HEK293 (cell line): ENCODE results near the gene ICAM4.

Experiments
- HOXD13 ChIP-seq: sonication (generic); formaldehyde crosslinking; IDR thresholded peaks from 2 replicates; pipeline ENCODE4 v1.8.0; 2022; ENCODE audit warnings: missing genetic modification reagents, borderline replicate concordance
- KLF7 ChIP-seq: fragments of 450-650 bp; formaldehyde crosslinking; IDR thresholded peaks from 2 replicates; pipeline ENCODE4 v1.5.1; 2016; ENCODE audit warnings: missing biosample characterization, missing genetic modification characterization, borderline replicate concordance
- KLF8 ChIP-seq: fragments of 450-650 bp; formaldehyde crosslinking; IDR thresholded peaks from 2 replicates; pipeline ENCODE4 v1.5.1; 2016; ENCODE audit warnings: missing biosample characterization, missing genetic modification characterization
- REPIN1 ChIP-seq: fragments of 450-650 bp; formaldehyde crosslinking; IDR thresholded peaks from 2 replicates; pipeline ENCODE4 v1.5.1; 2017; ENCODE audit warnings: missing biosample characterization, missing genetic modification characterization, low read depth
- SP3 ChIP-seq: fragments of 450-650 bp; formaldehyde crosslinking; IDR thresholded peaks from 2 replicates; pipeline ENCODE4 v1.5.1; 2016; ENCODE audit warnings: missing biosample characterization, missing genetic modification characterization
- TCF7L2 ChIP-seq: IDR thresholded peaks from 2 replicates; pipeline ENCODE4 v1.6.1; 2011; ENCODE audit warnings: low read depth, mild to moderate bottlenecking, inconsistent platforms, low read length, moderate library complexity, borderline replicate concordance
- ZBTB48 ChIP-seq: fragments of 450-650 bp; formaldehyde crosslinking; IDR thresholded peaks from 2 replicates; pipeline ENCODE4 v1.5.1; 2016; ENCODE audit warnings: missing biosample characterization, missing genetic modification characterization
- ZEB2 ChIP-seq: fragments of 450-650 bp; formaldehyde crosslinking; IDR thresholded peaks from 2 replicates; pipeline ENCODE4 v1.5.1; 2016; ENCODE audit warnings: missing biosample characterization, missing genetic modification characterization
- ZFP3 ChIP-seq: fragments of 450-650 bp; formaldehyde crosslinking; IDR thresholded peaks from 2 replicates; pipeline ENCODE4 v1.5.1; 2016; ENCODE audit warnings: low read depth, missing biosample characterization, missing genetic modification characterization
- ZNF112 ChIP-seq: fragments of 450-650 bp; formaldehyde crosslinking; IDR thresholded peaks from 2 replicates; pipeline ENCODE4 v1.5.0; 2017; ENCODE audit warnings: missing biosample characterization, missing genetic modification characterization
- ZNF140 ChIP-seq: fragments of 450-650 bp; formaldehyde crosslinking; IDR thresholded peaks from 2 replicates; pipeline ENCODE4 v1.5.1; 2016; ENCODE audit warnings: missing biosample characterization, missing genetic modification characterization
- ZNF155 ChIP-seq: fragments of 450-650 bp; formaldehyde crosslinking; IDR thresholded peaks from 2 replicates; pipeline ENCODE4 v1.5.1; 2016; ENCODE audit warnings: missing biosample characterization, missing genetic modification characterization
- ZNF175 ChIP-seq: fragments of 450-650 bp; formaldehyde crosslinking; IDR thresholded peaks from 2 replicates; pipeline ENCODE4 v1.5.1; 2016; ENCODE audit warnings: missing biosample characterization, missing genetic modification characterization
- ZNF184 ChIP-seq: fragments of 450-650 bp; IDR thresholded peaks from 2 replicates; pipeline ENCODE4 v1.5.1; 2018; ENCODE audit warnings: missing biosample characterization, mild to moderate bottlenecking, missing genetic modification characterization
- ZNF23 ChIP-seq: fragments of 450-650 bp; formaldehyde crosslinking; IDR thresholded peaks from 2 replicates; pipeline ENCODE4 v1.5.1; 2016; ENCODE audit warnings: missing biosample characterization, missing genetic modification characterization, borderline replicate concordance
- ZNF292 ChIP-seq: fragments of 450-650 bp; formaldehyde crosslinking; IDR thresholded peaks from 2 replicates; pipeline ENCODE4 v1.5.1; 2016; ENCODE audit warnings: low read depth, missing biosample characterization, missing genetic modification characterization, borderline replicate concordance
- ZNF561 ChIP-seq: fragments of 450-650 bp; IDR thresholded peaks from 2 replicates; pipeline ENCODE4 v1.5.1; 2018; ENCODE audit warnings: missing biosample characterization, missing genetic modification characterization, borderline replicate concordance
- ZNF621 ChIP-seq: fragments of 450-650 bp; formaldehyde crosslinking; IDR thresholded peaks from 2 replicates; pipeline ENCODE4 v1.5.1; 2017; ENCODE audit warnings: missing biosample characterization, missing genetic modification characterization
- TF ChIP-seq, protein P1 (sequence below): fragments of 450-650 bp; formaldehyde crosslinking; IDR thresholded peaks from 2 replicates; pipeline ENCODE4 v1.5.1; 2016; ENCODE audit warnings: missing biosample characterization, missing genetic modification characterization, borderline replicate concordance
- TF ChIP-seq, protein P2 (sequence below): fragments of 450-650 bp; formaldehyde crosslinking; IDR thresholded peaks from 2 replicates; pipeline ENCODE4 v1.5.1; 2016; ENCODE audit warnings: missing biosample characterization, missing genetic modification characterization
- TF ChIP-seq, protein P3 (sequence below): fragments of 450-650 bp; formaldehyde crosslinking; IDR thresholded peaks from 2 replicates; pipeline ENCODE4 v1.5.1; 2017; ENCODE audit warnings: missing biosample characterization, missing genetic modification characterization
- TF ChIP-seq, protein P4 (sequence below): fragments of 450-650 bp; formaldehyde crosslinking; IDR thresholded peaks from 2 replicates; pipeline ENCODE4 v1.5.1; 2016; ENCODE audit warnings: missing biosample characterization, missing genetic modification characterization
- TF ChIP-seq, protein P5 (sequence below): fragments of 450-650 bp; formaldehyde crosslinking; IDR thresholded peaks from 2 replicates; pipeline ENCODE4 v1.5.1; 2016; ENCODE audit warnings: missing biosample characterization, missing genetic modification characterization
- TF ChIP-seq, protein P6 (sequence below): fragments of 450-650 bp; formaldehyde crosslinking; IDR thresholded peaks from 2 replicates; pipeline ENCODE4 v1.5.0; 2017; ENCODE audit warnings: missing biosample characterization, missing genetic modification characterization, borderline replicate concordance
- TF ChIP-seq, protein P7 (sequence below): fragments of 450-650 bp; formaldehyde crosslinking; IDR thresholded peaks from 2 replicates; pipeline ENCODE4 v1.5.1; 2016; ENCODE audit warnings: missing biosample characterization, missing genetic modification characterization

ICAM4 gene

DNA sequence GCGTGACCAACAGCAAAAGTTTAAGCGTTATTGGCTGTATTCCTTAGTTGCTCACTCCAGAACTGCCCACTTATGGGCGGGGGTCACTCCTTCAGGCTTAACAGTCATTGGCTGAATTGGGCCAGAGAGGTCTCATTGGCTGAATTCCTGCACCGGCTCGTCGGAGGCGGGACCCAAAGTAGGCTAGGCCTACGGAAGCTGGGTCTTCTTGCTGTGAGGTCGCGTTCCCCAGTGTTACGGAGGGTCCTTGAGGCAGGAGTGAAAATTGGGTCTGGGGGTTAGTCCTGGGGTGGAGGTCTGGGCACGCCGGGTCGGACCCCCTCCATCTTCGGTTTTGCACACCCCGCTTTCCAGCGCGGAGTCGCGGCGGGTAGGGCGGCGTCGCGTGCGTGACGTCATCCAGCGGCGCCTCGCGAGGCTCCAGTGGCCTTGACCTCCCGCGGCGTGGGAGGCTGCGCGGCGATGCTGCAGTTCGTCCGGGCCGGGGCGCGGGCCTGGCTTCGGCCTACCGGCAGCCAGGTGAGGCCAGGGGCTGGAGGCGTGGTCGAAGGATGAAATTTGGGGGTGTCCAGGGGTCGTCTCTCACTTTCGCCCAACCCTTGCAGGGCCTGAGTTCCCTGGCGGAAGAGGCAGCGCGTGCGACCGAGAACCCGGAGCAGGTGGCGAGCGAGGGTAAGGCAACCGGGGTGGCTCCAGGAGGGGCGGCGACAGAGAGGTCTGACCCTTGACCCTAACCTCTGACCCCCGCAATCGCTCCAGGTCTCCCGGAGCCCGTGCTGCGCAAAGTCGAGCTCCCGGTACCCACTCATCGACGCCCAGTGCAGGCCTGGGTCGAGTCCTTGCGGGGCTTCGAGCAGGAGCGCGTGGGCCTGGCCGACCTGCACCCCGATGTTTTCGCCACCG, 34.7 kb upstream of the ICAM4 start, which contains the start of gene MRPL4 (continued):
- TF ChIP-seq, protein P1, sequence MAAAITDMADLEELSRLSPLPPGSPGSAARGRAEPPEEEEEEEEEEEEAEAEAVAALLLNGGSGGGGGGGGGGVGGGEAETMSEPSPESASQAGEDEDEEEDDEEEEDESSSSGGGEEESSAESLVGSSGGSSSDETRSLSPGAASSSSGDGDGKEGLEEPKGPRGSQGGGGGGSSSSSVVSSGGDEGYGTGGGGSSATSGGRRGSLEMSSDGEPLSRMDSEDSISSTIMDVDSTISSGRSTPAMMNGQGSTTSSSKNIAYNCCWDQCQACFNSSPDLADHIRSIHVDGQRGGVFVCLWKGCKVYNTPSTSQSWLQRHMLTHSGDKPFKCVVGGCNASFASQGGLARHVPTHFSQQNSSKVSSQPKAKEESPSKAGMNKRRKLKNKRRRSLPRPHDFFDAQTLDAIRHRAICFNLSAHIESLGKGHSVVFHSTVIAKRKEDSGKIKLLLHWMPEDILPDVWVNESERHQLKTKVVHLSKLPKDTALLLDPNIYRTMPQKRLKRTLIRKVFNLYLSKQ, result no peak
- TF ChIP-seq, protein P2, sequence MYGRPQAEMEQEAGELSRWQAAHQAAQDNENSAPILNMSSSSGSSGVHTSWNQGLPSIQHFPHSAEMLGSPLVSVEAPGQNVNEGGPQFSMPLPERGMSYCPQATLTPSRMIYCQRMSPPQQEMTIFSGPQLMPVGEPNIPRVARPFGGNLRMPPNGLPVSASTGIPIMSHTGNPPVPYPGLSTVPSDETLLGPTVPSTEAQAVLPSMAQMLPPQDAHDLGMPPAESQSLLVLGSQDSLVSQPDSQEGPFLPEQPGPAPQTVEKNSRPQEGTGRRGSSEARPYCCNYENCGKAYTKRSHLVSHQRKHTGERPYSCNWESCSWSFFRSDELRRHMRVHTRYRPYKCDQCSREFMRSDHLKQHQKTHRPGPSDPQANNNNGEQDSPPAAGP, result peak; percentile 98
- TF ChIP-seq ZNF292 (tag by site-specific recombination), result no peak
- TF ChIP-seq, protein P3, sequence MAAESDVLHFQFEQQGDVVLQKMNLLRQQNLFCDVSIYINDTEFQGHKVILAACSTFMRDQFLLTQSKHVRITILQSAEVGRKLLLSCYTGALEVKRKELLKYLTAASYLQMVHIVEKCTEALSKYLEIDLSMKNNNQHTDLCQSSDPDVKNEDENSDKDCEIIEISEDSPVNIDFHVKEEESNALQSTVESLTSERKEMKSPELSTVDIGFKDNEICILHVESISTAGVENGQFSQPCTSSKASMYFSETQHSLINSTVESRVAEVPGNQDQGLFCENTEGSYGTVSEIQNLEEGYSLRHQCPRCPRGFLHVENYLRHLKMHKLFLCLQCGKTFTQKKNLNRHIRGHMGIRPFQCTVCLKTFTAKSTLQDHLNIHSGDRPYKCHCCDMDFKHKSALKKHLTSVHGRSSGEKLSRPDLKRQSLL (tag by site-specific recombination), result 0 out of 2 replicates have a peak, but pooled peaks have one; percentile 60
- TF ChIP-seq ZNF112, result no peak
- no peak for TF ChIP-seq TCF7L2
- TF ChIP-seq, protein P4, sequence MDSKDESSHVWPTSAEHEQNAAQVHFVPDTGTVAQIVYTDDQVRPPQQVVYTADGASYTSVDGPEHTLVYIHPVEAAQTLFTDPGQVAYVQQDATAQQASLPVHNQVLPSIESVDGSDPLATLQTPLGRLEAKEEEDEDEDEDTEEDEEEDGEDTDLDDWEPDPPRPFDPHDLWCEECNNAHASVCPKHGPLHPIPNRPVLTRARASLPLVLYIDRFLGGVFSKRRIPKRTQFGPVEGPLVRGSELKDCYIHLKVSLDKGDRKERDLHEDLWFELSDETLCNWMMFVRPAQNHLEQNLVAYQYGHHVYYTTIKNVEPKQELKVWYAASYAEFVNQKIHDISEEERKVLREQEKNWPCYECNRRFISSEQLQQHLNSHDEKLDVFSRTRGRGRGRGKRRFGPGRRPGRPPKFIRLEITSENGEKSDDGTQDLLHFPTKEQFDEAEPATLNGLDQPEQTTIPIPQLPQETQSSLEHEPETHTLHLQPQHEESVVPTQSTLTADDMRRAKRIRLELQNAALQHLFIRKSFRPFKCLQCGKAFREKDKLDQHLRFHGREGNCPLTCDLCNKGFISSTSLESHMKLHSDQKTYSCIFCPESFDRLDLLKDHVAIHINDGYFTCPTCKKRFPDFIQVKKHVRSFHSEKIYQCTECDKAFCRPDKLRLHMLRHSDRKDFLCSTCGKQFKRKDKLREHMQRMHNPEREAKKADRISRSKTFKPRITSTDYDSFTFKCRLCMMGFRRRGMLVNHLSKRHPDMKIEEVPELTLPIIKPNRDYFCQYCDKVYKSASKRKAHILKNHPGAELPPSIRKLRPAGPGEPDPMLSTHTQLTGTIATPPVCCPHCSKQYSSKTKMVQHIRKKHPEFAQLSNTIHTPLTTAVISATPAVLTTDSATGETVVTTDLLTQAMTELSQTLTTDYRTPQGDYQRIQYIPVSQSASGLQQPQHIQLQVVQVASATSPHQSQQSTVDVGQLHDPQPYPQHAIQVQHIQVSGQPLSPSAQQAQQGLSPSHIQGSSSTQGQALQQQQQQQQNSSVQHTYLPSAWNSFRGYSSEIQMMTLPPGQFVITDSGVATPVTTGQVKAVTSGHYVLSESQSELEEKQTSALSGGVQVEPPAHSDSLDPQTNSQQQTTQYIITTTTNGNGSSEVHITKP, result peak; percentile 74
- peak; percentile 97 for TF ChIP-seq SP3
- TF ChIP-seq ZNF155 (tag by site-specific recombination), result no peak
- TF ChIP-seq ZNF175 (tag by site-specific recombination), result no peak
- TF ChIP-seq, protein P5, sequence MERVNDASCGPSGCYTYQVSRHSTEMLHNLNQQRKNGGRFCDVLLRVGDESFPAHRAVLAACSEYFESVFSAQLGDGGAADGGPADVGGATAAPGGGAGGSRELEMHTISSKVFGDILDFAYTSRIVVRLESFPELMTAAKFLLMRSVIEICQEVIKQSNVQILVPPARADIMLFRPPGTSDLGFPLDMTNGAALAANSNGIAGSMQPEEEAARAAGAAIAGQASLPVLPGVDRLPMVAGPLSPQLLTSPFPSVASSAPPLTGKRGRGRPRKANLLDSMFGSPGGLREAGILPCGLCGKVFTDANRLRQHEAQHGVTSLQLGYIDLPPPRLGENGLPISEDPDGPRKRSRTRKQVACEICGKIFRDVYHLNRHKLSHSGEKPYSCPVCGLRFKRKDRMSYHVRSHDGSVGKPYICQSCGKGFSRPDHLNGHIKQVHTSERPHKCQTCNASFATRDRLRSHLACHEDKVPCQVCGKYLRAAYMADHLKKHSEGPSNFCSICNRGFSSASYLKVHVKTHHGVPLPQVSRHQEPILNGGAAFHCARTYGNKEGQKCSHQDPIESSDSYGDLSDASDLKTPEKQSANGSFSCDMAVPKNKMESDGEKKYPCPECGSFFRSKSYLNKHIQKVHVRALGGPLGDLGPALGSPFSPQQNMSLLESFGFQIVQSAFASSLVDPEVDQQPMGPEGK (tag by site-specific recombination), result peak; percentile 74
- TF ChIP-seq ZNF561 (tag by site-specific recombination), result peak; percentile 93; the same call in 1 of the 2 replicates
- no peak for TF ChIP-seq ZNF140 (tag by site-specific recombination)
- TF ChIP-seq KLF8 (tag by site-specific recombination), result peak; percentile 98
- peak; percentile 79; the same call in 1 of the 2 replicates for TF ChIP-seq ZBTB48
- TF ChIP-seq, protein P6, sequence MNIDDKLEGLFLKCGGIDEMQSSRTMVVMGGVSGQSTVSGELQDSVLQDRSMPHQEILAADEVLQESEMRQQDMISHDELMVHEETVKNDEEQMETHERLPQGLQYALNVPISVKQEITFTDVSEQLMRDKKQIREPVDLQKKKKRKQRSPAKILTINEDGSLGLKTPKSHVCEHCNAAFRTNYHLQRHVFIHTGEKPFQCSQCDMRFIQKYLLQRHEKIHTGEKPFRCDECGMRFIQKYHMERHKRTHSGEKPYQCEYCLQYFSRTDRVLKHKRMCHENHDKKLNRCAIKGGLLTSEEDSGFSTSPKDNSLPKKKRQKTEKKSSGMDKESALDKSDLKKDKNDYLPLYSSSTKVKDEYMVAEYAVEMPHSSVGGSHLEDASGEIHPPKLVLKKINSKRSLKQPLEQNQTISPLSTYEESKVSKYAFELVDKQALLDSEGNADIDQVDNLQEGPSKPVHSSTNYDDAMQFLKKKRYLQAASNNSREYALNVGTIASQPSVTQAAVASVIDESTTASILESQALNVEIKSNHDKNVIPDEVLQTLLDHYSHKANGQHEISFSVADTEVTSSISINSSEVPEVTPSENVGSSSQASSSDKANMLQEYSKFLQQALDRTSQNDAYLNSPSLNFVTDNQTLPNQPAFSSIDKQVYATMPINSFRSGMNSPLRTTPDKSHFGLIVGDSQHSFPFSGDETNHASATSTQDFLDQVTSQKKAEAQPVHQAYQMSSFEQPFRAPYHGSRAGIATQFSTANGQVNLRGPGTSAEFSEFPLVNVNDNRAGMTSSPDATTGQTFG (tag by site-specific recombination), result 0 out of 2 replicates have a peak, but pooled peaks have one; percentile 26
- peak; percentile 89 for TF ChIP-seq ZEB2
- TF ChIP-seq HOXD13, result no peak
- TF ChIP-seq, protein P7, sequence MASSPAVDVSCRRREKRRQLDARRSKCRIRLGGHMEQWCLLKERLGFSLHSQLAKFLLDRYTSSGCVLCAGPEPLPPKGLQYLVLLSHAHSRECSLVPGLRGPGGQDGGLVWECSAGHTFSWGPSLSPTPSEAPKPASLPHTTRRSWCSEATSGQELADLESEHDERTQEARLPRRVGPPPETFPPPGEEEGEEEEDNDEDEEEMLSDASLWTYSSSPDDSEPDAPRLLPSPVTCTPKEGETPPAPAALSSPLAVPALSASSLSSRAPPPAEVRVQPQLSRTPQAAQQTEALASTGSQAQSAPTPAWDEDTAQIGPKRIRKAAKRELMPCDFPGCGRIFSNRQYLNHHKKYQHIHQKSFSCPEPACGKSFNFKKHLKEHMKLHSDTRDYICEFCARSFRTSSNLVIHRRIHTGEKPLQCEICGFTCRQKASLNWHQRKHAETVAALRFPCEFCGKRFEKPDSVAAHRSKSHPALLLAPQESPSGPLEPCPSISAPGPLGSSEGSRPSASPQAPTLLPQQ, result peak; percentile 87
- no peak; the same call in 1 of the 2 replicates for TF ChIP-seq ZNF184 (tag by site-specific recombination)
- no peak for TF ChIP-seq ZNF621 (tag by site-specific recombination)
- 0 out of 2 replicates have a peak, but pooled peaks have one; percentile 29 for TF ChIP-seq REPIN1 (tag by site-specific recombination)
- TF ChIP-seq ZNF23 (tag by site-specific recombination), result no peak
- no peak for TF ChIP-seq ZFP3 (tag by site-specific recombination)
- peak; percentile 90 for TF ChIP-seq KLF7 (tag by site-specific recombination)
